ENCODE data around the gene SMIM17. TPM values are rescaled to one million over a fixed set of nuclear protein-coding genes. Genes with fewer than 3 reads are reported as not detected.
A peak's percentile ranks its signal among the peaks of the same experiment; 100 is the strongest.

Gene SMIM17
- not detected for total RNA-seq
- long read RNA-seq = 0 reads

- Histone ChIP-seq H3K4me3 (no peak within 1 kb of the TSS), H3K9me3 (replicated peaks) (peaks cover 18% of the 10 kb centered on the region), H3K27ac (replicated peaks) (no peak within 1 kb of the TSS), H3K27me3 (ENCODE audit: low read depth) (peaks cover 41% of the 10 kb centered on the region), H3K36me3 (peaks cover 4% of the 10 kb centered on the region), H3K4me1 (no peaks in the 10 kb centered on the region)
- intact Hi-C loops (cut with micrococcal nuclease) = no loop called here
- no peak for DNase-seq
- TF ChIP-seq CTCF (IDR thresholded peaks at IDR 0.05; ENCODE audit: borderline replicate concordance) = no peak
Observed at GRCh38 chr19:56642711-56643459, at the start of gene SMIM17. TSS of gene SMIM17 (plus strand) at chr19:56643159. CDS start at chr19:56645668, 2,509 bp downstream.

GRCh38 chr19:56594446-56594782 lies 48.5 kb upstream of the SMIM17 start:
- TF ChIP-seq CTCF (IDR thresholded peaks at IDR 0.05; ENCODE audit: borderline replicate concordance) = no peak
- Histone ChIP-seq H3K36me3 (peaks cover 18% of the 10 kb centered on the region), H3K27ac (replicated peaks) (peak overlapping the region; percentile 85), H3K9me3 (replicated peaks) (peaks cover 38% of the 10 kb centered on the region), H3K4me1 (peaks cover 24% of the 10 kb centered on the region), H3K4me3 (peak overlapping the region; percentile 98), H3K27me3 (ENCODE audit: low read depth) (no peaks in the 10 kb centered on the region)
- DNase-seq = no peak
- intact Hi-C loops (cut with micrococcal nuclease) = no loop called here

- peak within 1 kb of the TSS; percentile 85 for H3K27ac ChIP-seq (replicated peaks)
- intact Hi-C loops (cut with micrococcal nuclease) = no loop called here
- peak; percentile 92 for DNase-seq
- peak within 1 kb of the TSS; percentile 98 for H3K4me3 ChIP-seq
- peaks cover 33% of the 10 kb centered on the region for H3K9me3 ChIP-seq (replicated peaks)
- H3K27me3 ChIP-seq (ENCODE audit: low read depth) = no peaks in the 10 kb centered on the region
- no peak for TF ChIP-seq CTCF (IDR thresholded peaks at IDR 0.05; ENCODE audit: borderline replicate concordance)
- peaks cover 24% of the 10 kb centered on the region for H3K4me1 ChIP-seq
- H3K36me3 ChIP-seq = peaks cover 18% of the 10 kb centered on the region
Observed at GRCh38 chr19:56594783-56595547, 48.0 kb upstream of the SMIM17 start, which contains the start of gene ZNF71. TSS of gene ZNF71 (plus strand) at chr19:56595302. CDS start at chr19:56601559, 6,257 bp downstream.

- TF ChIP-seq CTCF (IDR thresholded peaks at IDR 0.05; ENCODE audit: borderline replicate concordance) = no peak
- peak overlapping the region; percentile 98 for H3K4me3 ChIP-seq
- intact Hi-C loops (cut with micrococcal nuclease) = no loop called here
- no peaks in the 10 kb centered on the region for H3K27me3 ChIP-seq (ENCODE audit: low read depth)
- no peak for DNase-seq
- peaks cover 24% of the 10 kb centered on the region for H3K4me1 ChIP-seq
- H3K36me3 ChIP-seq = peaks cover 19% of the 10 kb centered on the region
- H3K9me3 ChIP-seq (replicated peaks) = peaks cover 29% of the 10 kb centered on the region
- peak overlapping the region; percentile 85 for H3K27ac ChIP-seq (replicated peaks)
Observed at GRCh38 chr19:56595548-56595899, 47.4 kb upstream of the SMIM17 start.

- Histone ChIP-seq H3K9me3 (replicated peaks) (peaks cover 29% of the 10 kb centered on the region), H3K27ac (replicated peaks) (peak overlapping the region; percentile 29), H3K36me3 (peaks cover 31% of the 10 kb centered on the region), H3K4me1 (peaks cover 24% of the 10 kb centered on the region), H3K4me3 (peak overlapping the region; percentile 98), H3K27me3 (ENCODE audit: low read depth) (no peaks in the 10 kb centered on the region)
- intact Hi-C loops (cut with micrococcal nuclease) = no loop called here
- DNase-seq = no peak
- no peak for TF ChIP-seq CTCF (IDR thresholded peaks at IDR 0.05; ENCODE audit: borderline replicate concordance)
Observed at GRCh38 chr19:56596676-56597075, 46.3 kb upstream of the SMIM17 start.
